ENCODE measurements around the gene SAMD7. TPM values are rescaled to one million over a fixed set of nuclear protein-coding genes. Genes with fewer than 3 reads are reported as not detected.

SAMD7 gene
- total and polyA plus RNA-seq, 9 of the 15 experiments (the other 6 are each of a cell fraction or from before 2014, with no cell fraction given), result not detected

DNA sequence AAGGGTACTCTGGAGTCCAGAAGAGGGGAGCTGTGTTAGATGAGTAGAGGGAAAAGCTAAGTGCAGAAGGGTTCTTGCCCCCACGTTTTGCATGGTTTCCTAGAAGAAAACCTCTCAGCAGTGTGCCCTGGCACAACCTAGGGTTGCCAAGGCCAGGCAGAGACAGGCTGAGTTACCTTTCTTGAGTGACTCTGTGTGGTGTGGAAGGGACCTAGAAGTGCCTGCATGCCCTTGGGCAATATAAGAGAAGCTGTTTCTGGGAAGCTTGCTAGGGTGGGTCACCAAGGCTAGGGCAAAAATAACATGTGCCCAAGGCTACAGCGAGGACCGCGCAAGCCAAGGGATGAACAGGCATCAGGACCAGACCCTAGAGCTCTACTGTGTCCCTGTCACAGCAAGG is 3.4 kb upstream of the SAMD7 start:
- H3K4me1 ChIP-seq (replicated peaks in 1 of 2; ENCODE audit: control insufficient read depth in 2 of 2, insufficient read depth in 2 of 2, low read length in 2 of 2), result no peaks in the 10 kb centered on the region
- no peaks in the 10 kb centered on the region for H3K27me3 ChIP-seq (ENCODE audit: control insufficient read depth in 2 of 2, insufficient read depth in 2 of 2, low read length in 2 of 2)
- no peaks in the 10 kb centered on the region for H4K20me1 ChIP-seq (replicated peaks; ENCODE audit: control insufficient read depth, insufficient read depth, low read length)
- H2AFZ ChIP-seq (ENCODE audit: low read depth, low read length), result no peak overlapping the region
- DNase-seq (ENCODE audit: extremely low read depth in 1 of 4, low spot score in 3 of 4) (no peak), FAIRE-seq (no peak), ATAC-seq (no peak)
- ChIA-PET CTCF (ENCODE audit: low intra/inter-chr PET ratio) (no interaction called here), POLR2A (interaction anchor here (0.6 to 0.9 kb wide), 3 partner anchors 8 to 136 kb away, joined by 3 to 4 read pairs (median 3); no protein-coding TSS in a partner anchor)
- BruUV-seq (replicated peaks), result no TSS peak
- H3K9ac ChIP-seq (ENCODE audit: insufficient read depth in 1 of 2, low read depth in 2 of 2, low read length in 2 of 2), result no peak overlapping the region
- no peak overlapping the region for H3K27ac ChIP-seq (ENCODE audit: extremely low read depth, low read depth, low read length)
- no peaks in the 10 kb centered on the region for H3K36me3 ChIP-seq (ENCODE audit: control insufficient read depth, insufficient read depth, low read length)
- no peaks in the 10 kb centered on the region for H3K9me1 ChIP-seq (ENCODE audit: control insufficient read depth, insufficient read depth, low read length)
- in situ Hi-C loops (cut with MboI) (no loop called here), intact Hi-C loops (cut with micrococcal nuclease) (no loop called here)
- H3K9me3 ChIP-seq (replicated peaks; ENCODE audit: control insufficient read depth, insufficient read depth, low read depth, low read length), result no peaks in the 10 kb centered on the region
- H3K4me2 ChIP-seq (ENCODE audit: insufficient read depth, low read length), result no peak overlapping the region
- WGBS (ENCODE audit: insufficient coverage, low coverage, missing lambda C conversion rate), result 32% methylated on average over 4 of the region's 4 CpGs
- no peak for TF ChIP-seq BRD4 (IDR thresholded peaks at IDR 0.05)
- TF ChIP-seq, protein P1, sequence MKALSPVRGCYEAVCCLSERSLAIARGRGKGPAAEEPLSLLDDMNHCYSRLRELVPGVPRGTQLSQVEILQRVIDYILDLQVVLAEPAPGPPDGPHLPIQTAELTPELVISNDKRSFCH (CRISPR knock-in tag; IDR thresholded peaks at IDR 0.05), result no peak
- TF ChIP-seq, protein P1 (tag; IDR thresholded peaks at IDR 0.05), result no peak
- TF ChIP-seq SIN3A (IDR thresholded peaks at IDR 0.05; ENCODE audit: borderline replicate concordance in 2 of 2, control insufficient read depth in 1 of 2, low read depth in 2 of 2, low read length in 2 of 2), result no peak
- no peak for TF ChIP-seq RAD51 (IDR thresholded peaks at IDR 0.05; ENCODE audit: borderline replicate concordance, low read depth)
- TF ChIP-seq SPI1 (IDR thresholded peaks at IDR 0.05; ENCODE audit: borderline replicate concordance, low read depth, low read length), result no peak
- TF ChIP-seq, protein P2, sequence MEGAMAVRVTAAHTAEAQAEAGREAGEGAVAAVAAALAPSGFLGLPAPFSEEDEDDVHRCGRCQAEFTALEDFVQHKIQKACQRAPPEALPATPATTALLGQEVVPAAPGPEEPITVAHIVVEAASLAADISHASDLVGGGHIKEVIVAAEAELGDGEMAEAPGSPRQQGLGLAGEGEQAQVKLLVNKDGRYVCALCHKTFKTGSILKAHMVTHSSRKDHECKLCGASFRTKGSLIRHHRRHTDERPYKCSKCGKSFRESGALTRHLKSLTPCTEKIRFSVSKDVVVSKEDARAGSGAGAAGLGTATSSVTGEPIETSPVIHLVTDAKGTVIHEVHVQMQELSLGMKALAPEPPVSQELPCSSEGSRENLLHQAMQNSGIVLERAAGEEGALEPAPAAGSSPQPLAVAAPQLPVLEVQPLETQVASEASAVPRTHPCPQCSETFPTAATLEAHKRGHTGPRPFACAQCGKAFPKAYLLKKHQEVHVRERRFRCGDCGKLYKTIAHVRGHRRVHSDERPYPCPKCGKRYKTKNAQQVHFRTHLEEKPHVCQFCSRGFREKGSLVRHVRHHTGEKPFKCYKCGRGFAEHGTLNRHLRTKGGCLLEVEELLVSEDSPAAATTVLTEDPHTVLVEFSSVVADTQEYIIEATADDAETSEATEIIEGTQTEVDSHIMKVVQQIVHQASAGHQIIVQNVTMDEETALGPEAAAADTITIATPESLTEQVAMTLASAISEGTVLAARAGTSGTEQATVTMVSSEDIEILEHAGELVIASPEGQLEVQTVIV (CRISPR knock-in tag; IDR thresholded peaks at IDR 0.05; ENCODE audit: borderline replicate concordance), result no peak
- no peak for TF ChIP-seq PHF21A (IDR thresholded peaks at IDR 0.05; ENCODE audit: borderline replicate concordance, low read depth)
- no peak for TF ChIP-seq RFX7 (CRISPR knock-in tag; IDR thresholded peaks at IDR 0.05)
- TF ChIP-seq ZNF140 (CRISPR knock-in tag; IDR thresholded peaks at IDR 0.05), result no peak
- TF ChIP-seq, protein P3, sequence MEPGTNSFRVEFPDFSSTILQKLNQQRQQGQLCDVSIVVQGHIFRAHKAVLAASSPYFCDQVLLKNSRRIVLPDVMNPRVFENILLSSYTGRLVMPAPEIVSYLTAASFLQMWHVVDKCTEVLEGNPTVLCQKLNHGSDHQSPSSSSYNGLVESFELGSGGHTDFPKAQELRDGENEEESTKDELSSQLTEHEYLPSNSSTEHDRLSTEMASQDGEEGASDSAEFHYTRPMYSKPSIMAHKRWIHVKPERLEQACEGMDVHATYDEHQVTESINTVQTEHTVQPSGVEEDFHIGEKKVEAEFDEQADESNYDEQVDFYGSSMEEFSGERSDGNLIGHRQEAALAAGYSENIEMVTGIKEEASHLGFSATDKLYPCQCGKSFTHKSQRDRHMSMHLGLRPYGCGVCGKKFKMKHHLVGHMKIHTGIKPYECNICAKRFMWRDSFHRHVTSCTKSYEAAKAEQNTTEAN (CRISPR knock-in tag; IDR thresholded peaks at IDR 0.05), result no peak
- TF ChIP-seq TOE1 (IDR thresholded peaks at IDR 0.05; ENCODE audit: borderline replicate concordance), result no peak
- TF ChIP-seq TOE1 (CRISPR knock-in tag; IDR thresholded peaks at IDR 0.05; ENCODE audit: borderline replicate concordance, low read depth), result no peak
- TF ChIP-seq MAFG (tag; conservative IDR thresholded peaks at IDR 0.05), result no peak
- no peak overlapping the region for H3K4me3 ChIP-seq
- no peaks in the 10 kb centered on the region for H3K79me2 ChIP-seq (ENCODE audit: control insufficient read depth, insufficient read depth, low read length)

Data from K562 (cell line).